Epidermal melanocyte (primary cell): ENCODE results near the gene FSIP1.

ENCODE experiments used
- DNase-seq: peaks from one replicate; pipeline ENCODE4 v3.0.0; 2011; ENCODE audit warnings: low spot score; ENCODE audit not compliant: insufficient read length

Gene FSIP1

GRCh38 chr15:39721893-39722292, 60.7 kb downstream of the FSIP1 start:
- DNase-seq = no peak

GRCh38 chr15:39720621-39721611, 61.7 kb downstream of the FSIP1 start:
- no peak for DNase-seq

DNA sequence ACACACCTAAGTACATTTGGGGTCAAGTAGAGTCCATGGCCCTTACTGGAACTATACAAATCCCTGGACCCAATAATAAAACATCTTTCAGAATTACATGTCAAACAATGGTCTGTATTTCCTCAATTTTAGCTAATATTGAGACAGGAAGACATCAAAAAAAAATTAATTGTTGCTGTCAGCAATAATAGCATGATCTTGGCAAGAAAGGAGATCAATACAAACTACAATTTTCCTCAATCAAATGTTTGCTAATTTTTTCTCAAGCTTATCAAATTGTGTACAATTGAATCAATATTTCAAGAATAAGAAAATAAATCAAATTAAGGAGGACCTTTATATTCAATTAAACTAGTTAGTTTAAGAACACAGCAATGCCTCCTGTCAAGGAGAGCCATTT, 62.6 kb downstream of the FSIP1 start:
- no peak for DNase-seq

DNA sequence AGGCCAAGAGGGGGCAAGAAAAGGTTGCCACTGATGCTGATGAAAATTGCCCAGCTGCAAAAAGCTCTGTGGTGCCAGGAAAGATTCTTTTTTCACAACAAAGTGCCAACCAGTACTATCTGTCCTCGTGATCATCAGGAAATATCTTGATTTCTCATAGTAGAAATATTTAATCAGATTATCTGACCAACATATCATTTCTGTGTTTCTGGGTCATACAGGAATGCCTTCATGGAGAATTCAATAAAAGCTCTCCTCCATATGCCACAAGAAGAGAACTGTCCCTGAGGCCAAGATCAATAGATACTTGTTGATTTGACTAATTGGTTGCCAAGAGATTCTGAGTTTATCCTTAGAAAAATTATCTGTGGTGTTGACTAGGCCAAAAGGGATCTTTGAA, 63.5 kb downstream of the FSIP1 start:
- no peak for DNase-seq

DNA sequence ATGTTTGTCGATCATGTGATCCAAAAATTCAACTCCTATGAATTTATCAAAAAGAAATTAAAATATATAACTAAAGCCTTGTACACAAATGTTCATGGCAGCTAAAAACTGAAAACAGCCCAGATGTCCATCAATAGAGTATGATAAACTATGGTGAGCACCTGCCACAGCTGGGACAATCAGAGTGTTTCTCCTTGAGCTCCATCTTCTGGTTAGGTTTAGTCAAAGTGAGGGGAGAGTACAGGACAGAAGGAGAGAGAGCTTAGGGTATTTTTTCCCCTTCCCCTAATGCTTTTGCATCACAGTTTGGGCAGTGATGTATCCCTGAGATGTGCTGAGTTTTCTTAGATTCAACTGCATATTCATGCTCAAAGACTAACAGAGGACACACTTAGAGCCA, 65.5 kb downstream of the FSIP1 start:
- DNase-seq = no peak

- no peak for DNase-seq
These were observed 68.4 kb downstream of the FSIP1 start for GRCh38 chr15:39714251-39714650.

DNA sequence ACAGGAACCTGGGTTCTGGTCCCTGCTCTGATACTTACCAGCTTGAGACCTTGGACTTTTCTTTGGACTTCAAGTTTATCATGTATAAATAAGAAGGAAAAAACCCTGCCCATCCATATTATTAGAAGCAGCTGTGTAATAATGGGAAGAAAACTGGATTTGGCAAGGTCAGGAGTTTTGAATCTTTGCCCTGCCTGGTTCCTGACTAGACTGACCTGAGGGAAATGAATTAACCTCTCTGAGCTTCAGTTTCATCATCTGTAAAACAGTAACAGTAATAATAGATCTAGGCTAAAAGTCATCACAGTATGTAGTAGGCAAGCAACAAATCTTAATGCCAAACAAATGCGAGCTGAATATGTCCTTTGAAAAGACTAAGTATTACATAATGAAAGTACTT, 68.8 kb downstream of the FSIP1 start:
- DNase-seq = no peak

GRCh38 chr15:39710681-39711080, 72.0 kb downstream of the FSIP1 start:
- no peak for DNase-seq

GRCh38 chr15:39709941-39710340, 72.7 kb downstream of the FSIP1 start:
- no peak for DNase-seq

DNA sequence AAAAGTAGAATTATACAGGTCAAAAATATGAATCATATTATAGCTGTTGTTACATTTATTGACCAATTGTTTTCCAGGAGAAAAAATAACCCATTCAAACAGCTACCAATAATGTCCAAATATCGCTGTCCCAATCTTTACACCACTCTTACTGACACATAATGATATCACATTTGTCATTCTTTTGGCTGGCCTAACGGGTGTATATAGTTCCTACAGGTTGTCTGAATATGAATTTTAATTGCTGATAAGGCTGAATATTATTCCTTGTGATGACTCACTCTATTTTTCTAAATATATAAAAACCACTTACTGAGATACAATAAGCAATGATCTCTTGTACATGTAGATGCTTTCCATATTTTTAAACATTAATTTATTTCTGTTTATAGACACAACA, 76.4 kb downstream of the FSIP1 start:
- DNase-seq = no peak

DNA sequence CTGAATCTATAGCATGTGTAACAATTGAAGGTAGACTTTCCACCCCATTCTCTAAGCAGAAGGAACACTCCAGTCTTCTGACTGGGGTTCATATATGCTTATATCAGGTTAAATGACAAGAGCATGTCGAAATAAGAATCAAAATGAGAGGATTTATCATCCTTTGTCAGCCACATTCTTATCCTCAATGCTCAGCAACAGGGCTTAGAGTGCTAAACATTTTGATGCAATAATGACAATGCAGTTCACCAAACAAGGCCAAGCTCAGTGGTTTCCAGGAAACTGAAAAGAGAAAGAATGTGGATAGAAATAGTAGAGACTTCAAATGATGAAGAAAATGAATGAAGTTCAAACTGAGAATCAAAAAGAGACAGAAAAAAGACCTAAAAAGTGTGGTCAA, 78.0 kb downstream of the FSIP1 start:
- DNase-seq = no peak

DNA sequence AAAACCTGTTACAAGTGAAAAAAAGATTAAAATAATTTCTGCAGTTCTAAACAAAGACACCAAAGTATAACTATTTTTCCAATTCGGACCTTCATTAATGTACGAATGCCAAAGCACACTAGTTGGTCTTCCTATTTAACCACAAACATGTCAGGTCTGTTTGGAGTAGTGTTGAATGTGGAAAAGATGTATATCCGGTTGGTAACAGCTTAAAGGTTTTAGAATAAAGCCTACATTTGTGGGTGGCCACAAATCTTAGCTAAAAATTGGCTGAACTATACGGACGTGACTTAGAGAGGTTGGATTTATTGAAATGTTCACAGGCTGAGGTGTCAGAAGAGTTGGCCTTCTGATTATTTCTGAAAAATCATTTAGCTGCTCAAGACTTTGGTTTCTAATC, 78.4 kb downstream of the FSIP1 start:
- no peak for DNase-seq

DNA sequence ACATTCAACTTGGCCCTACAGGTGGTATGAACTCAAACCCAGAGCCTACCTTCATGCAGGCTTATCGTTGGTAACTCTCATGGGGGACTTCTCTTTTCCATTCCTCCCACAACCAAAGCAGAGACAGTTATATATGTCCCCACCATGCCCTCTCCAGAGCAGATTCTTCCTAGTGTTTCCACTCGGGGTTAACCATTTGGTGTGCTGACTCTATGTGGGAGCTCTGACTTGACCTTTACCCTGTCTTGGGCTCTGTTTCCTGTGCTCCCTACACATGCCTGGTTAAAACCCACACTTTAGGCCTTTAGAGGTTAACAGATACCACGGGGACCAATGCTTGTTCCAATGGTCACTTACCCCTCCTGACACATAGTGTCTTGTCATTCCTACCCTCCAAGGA, 80.7 kb downstream of the FSIP1 start:
- DNase-seq = no peak

GRCh38 chr15:39700375-39700700, 82.3 kb downstream of the FSIP1 start:
- no peak for DNase-seq

DNA sequence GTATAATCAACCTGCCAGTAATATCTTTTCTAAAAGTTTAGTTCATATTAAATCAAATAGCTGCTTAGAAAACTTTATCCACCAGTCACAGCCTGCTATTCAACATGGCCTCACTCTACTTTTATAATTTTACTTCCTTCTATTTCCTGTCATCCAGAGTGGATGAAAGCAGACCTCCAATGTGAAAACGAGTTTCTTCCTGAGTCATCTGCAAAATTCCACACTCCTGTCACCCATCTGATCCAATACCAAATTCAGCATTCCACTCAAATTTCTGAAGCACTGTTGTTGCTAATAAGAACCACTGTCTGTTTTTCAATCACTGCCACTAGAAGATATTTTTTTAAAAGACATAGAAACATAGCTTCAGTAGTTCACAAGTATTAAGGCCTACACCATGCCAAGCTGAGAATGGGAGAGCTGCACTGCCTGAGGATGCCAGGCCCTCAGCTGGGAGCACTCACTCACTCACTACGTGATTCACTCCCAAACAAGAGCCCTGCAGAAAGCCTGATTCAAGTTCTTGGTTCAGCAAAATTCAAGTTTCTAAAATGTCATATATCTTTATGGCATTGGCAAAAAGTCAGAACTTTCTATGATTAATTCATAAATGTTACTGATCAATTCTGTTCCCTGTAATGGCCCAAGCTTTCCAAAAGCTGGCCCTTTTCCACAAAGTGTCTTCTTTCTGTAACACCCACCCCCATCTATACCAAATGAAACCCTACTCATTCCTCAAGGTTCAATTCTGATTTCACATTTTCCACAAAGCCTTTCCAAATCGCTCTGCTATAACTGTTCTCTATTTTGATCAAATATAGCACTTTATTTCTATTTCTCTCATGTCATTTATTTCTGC, 82.9 kb downstream of the FSIP1 start:
- DNase-seq = no peak

DNA sequence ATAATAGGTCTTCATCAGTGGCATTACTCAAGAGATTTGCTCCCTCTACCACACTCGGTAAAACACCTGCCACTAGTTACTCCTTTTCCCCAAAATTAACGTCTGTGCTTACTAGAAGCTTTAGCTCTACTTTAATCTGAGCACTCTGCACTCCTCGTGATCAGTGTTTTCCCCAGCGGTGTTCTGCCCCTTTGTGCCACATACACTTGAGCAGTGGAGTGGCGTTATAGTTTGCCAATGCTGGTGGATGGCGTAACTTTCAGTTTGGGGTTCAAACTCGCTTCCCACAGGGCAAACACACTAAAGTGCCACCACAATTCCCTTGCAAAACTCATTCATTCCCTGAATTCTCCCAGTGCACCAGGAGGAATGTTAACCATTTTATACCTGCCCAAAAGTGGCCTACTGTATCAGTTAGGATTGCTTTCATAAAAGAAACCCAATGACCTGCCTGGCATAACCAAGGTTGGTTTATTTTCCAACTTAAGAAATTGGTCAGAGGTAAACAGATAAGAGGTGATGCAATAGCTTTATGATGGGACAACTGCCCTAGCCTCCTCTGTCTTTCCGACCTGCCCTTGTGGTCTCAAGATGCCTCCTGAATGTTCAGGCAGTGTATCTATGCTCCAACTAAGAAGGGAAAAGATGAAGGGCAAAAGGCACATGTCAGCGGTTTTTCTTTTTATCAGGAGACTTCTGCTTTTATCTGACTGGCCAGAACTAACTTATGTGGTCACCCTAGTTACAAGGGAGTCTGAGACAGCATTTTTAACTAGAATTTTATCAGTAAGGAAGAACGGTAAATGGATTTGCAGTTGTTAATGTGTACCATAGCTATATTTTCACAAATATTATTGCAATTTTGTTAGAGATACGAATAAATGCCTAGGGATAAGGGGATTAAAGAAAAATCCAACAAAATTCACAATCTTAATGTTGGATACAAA, 83.9 kb downstream of the FSIP1 start:
- DNase-seq = no peak

- no peak for DNase-seq
These were observed 85.1 kb downstream of the FSIP1 start for GRCh38 chr15:39697509-39697908.

- no peak for DNase-seq
These were observed 86.8 kb downstream of the FSIP1 start for GRCh38 chr15:39695793-39696192.

GRCh38 chr15:39692356-39693327, 90.0 kb downstream of the FSIP1 start:
- DNase-seq = no peak
